Activated CD4-positive, CD25-positive, alpha-beta regulatory T cell (primary cell): ENCODE data around the gene SEMA5A.

Source experiments
- DNase-seq, 4 experiments: peaks; one replicate each; lab custom pipeline; 2025; lab: John Stamatoyannopoulos, UW

Gene SEMA5A

GRCh38 chr5:9202636-9203035 is 343.2 kb downstream of the SEMA5A start:
- no peak for DNase-seq

DNA sequence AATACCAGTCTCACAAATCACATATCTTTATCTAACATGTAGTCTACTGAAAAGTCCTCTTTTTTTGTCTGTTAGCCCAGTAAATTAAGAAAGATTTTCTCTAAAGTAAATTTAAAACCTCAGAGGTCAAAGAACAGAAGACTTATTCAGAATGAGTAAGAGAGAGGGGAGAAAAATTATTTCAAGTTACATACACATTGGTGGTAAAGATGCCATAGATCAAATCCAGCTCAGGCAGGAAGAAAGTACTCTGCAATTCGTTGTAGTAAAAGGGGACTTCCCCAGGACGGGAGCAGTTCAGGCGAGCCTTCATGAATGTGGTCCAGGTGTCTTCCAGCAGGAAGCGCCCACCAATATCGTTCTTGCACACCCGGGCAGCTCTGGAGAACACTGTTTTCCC is 344.1 kb downstream of the SEMA5A start:
- DNase-seq, result no peak

DNA sequence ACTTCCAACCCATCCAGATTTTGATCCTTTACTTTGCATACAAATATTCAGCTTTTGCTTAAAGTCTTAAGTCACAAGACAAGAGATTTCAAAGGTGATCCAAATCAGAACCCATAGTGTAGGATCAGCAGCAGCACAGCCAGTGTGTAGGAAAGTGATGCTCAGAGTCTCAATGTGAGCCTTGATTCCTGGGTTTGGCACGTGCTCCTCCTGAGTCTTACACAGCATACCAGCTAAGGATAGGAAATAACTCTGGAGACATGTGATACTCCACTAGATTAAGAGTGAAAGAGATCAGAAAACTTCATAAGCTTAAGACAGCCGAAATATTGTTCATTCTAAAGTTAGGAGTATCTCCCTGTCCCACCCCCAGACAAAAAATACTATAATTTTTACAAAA is 344.9 kb downstream of the SEMA5A start:
- no peak for DNase-seq

DNA sequence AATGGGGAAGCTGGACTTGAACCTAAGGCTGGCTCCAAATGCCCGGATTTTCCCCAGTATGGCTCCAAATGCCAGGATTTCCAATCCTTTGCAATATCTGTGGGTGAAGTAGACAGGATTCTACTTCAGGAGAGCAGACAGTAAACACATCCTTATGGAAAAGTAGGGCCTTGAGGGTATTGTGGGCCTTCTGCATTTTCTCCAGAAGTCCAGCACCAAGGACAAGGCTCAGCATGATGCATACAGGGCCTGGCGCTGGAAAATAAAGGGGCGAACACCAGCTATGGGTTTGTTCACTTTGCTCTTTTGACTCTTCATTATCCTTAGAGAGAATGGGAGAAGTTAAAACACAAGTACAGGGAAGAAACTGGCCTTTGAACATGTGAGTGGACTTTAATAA is 347.5 kb downstream of the SEMA5A start:
- DNase-seq, result no peak

GRCh38 chr5:9197881-9198260 is 348.0 kb downstream of the SEMA5A start:
- DNase-seq, result no peak

DNA sequence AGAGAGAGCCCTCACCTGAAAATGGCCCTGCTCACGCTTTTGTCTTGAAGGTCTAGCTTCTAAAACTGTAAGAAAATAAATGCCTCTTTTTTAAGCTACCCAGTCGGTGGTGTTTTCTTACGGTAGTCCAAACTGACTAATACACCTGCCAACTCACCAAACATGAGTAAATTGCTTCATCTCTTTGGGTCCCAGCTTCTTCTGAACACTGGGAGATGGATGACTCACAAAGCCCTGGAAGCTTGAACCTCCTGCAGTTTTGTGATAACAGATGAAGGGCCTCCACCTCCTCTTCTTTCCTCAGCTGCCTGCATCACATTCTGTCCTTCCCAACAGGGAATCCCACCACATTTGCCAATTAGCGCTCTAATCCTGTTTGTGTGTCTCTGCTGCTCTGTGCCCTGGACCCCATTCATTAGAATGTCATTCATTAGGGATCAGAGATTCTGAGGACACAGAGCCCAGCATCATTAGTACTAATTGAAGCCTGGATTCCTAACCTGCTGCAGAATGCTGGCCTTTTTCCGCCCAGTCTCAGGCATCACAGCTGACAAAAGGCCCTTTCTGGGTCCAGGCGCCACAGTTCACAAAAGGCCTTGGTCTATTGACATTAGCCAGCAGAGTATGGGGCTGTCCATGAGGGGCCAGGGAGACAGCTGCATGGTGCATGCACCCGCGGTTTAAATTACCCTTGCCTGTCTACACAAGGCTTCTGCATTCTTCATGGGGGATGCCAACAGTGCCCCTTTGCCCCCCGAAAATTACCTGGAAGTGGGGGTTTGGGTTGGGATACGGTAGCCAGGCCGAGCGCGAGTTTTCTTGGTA is 349.3 kb downstream of the SEMA5A start:
- no peak for DNase-seq

DNA sequence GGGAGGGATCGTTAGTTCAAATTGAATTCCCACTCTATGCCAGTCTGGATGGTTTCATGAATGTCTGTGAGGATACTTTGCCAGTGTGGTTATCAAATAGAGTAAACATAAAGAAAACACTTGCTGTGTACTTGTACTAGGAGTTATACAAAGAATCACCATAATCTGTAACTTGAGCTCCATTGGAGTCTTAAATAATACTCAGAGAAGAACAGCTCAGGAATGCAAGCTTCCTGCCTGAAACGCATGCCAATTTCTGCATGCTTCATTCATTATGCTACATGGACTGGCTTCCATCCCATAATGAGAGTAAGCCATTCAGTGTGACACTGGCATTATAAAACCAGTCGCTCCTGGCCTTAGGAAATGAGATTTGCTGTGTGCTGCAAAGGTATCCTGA is 351.4 kb downstream of the SEMA5A start:
- DNase-seq, result no peak

GRCh38 chr5:9192266-9192665 is 353.6 kb downstream of the SEMA5A start:
- no peak for DNase-seq

GRCh38 chr5:9189681-9190080 is 356.2 kb downstream of the SEMA5A start:
- no peak for DNase-seq

DNA sequence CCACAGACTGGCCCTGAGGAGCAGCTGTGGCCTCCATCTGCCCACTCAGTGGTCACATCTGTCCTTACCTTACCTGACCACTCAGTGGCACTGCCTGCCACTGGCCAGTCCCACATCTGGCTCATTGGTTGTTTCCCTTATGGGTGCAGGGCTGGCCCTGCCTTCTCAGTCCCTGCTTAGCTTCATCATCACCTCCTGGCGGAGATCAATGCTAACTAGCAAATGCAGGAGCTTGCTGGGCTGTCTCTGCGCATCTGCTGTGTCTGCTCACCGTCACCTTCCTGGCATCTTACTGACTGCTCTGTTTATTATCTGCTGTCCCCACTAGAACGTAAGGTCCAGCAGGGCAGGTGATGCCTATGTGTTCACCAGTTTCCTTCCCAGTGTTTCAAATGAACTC is 356.9 kb downstream of the SEMA5A start:
- DNase-seq, result no peak

DNA sequence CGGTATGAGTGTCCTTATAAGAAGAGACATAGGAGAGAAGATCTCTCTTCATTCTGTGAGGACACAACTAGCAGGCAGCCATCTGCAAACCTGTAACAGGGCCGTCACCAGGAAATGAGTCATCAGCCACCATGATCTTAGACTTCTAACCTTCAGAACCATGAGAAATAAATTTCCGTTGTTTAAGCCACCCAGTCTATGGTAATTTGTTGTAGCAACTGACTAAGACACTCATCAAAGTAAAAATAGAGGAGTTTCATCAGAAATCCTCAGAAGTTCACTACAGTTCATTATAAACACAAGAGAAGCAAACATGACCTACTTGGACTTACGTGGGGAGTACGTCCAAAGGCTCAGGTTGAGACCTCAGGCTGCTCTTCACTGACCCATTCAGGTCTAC is 357.7 kb downstream of the SEMA5A start:
- DNase-seq, result no peak

GRCh38 chr5:9187614-9188013 is 358.3 kb downstream of the SEMA5A start:
- DNase-seq, result no peak

- DNase-seq, result no peak
Measured at GRCh38 chr5:9186069-9186468, 359.8 kb downstream of the SEMA5A start.

DNA sequence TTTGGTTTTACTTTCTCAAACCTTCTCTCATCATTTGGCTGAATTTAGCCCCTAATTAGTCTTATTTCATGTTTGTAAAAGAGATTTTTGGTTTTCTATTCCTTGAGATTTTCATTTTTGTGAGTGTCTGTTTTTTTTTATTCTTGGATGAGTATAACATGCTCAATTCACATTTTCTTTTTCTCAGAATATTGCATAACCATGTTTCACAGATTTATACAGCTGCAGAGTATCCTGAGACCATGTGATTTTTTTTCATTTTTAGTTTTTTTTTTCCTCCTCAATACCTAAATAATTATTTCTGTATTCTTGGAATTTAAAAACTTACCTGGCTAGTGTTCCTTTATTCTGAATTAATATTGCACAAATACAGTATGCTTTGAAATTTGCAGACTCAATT is 361.9 kb downstream of the SEMA5A start:
- DNase-seq, result no peak

DNA sequence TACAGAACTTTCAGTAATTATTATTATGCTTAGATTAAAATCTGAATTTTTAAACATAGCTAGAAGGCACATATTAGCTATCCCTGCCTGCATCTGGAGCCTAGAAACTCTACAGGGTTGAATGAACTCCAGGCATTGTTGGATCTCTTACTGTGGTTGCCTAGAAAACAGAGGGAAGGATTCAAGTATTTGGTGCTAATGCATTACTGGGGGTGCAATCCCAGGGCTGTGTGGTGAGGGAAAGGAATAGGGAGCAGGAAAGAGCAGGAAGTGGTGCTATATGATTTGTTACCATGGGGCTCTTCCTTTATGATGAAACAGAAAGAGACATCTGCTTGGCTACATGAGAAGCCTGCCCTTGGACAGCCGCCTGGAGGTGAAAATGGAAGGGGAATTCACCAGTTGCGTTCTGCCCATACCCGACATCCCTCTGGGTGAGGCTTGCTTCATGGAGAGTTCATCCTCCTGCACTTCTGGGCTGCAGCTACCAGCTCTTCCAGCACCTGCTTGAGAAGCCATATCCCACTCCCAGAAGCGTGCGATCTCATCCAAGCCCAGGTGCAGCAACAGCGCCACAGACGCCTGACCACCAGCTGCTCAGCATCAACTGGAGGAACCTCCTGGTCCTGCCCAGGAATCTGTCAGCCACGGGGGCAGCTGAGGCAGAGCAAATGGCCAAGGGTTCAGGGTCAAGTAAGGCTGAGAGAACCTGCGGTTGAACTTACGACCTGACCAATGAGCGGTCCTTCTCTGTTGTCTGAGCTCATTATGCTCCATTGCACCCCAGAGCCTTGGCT is 362.8 kb downstream of the SEMA5A start:
- no peak for DNase-seq

- DNase-seq, result no peak
Measured at GRCh38 chr5:9176641-9177040, 369.2 kb downstream of the SEMA5A start.

DNA sequence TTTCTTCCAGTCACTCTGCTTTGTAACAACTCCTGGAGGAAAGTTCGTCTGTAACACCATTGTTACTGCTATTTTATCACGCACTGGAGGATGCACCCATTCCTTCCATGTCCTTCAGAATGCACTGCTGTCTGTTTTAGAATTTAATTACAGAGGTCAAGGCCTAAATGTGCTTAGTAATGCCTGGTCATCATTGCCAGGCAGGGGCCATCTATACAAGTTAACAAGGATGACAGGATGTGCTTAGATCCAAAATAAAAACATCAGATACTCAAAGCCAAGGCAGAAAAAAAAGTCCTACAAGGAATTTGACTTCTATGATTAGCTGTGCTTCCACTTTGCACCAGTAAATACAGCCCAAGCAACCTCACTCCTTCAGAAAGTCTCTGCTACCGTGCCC is 371.4 kb downstream of the SEMA5A start:
- no peak for DNase-seq

DNA sequence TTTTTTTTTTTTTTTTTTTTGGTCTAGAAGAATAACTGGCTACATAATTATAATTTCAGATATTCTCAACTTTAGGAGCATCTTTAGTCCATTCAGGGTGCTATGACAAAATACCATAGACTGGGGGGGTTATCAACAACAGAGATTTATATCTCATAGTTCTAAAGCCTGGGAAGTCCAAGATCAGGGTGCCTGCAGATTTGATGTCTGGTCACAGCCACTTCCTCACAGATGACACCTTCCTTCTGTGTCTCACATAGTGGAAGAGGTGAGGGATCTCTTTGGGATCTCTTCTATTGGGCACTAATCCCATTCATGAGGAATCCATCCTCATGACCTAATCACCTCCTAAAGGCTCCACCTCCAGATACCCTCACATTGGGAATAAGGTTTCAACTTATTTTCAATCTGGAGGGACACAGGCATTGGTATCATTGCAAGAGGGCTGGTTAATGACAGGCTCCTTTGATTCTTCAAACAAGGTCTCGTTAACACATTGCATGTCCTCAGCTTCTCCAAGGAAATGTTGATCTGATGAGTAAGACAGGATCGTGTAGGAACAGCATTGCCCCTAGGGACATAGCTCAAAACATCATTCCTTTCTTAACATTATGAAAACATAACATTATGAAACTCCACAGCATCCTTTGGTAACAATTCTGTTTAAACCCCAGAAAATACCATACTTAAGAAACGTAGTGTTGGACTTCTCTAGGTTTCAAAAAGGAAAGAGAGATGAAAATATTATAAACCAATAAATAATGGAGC is 372.4 kb downstream of the SEMA5A start:
- no peak for DNase-seq

- DNase-seq, result no peak
Measured at GRCh38 chr5:9170026-9170425, 375.8 kb downstream of the SEMA5A start.

DNA sequence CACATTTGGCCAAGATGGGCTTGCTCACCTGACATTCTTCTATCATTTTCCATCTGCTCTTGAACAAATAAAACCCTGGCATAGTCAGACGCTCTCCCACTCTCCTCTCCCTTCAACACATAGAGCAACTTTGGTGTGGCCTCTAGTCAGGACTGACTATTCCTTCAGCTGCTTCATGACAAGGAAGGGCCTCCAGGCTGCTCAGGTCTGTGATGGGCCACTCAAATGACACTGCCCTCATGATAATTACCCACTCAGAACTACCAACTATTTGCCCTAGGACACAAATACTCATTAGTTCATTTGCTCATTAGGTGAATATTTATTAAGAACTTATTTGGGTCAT is 376.3 kb downstream of the SEMA5A start:
- DNase-seq, result no peak

DNA sequence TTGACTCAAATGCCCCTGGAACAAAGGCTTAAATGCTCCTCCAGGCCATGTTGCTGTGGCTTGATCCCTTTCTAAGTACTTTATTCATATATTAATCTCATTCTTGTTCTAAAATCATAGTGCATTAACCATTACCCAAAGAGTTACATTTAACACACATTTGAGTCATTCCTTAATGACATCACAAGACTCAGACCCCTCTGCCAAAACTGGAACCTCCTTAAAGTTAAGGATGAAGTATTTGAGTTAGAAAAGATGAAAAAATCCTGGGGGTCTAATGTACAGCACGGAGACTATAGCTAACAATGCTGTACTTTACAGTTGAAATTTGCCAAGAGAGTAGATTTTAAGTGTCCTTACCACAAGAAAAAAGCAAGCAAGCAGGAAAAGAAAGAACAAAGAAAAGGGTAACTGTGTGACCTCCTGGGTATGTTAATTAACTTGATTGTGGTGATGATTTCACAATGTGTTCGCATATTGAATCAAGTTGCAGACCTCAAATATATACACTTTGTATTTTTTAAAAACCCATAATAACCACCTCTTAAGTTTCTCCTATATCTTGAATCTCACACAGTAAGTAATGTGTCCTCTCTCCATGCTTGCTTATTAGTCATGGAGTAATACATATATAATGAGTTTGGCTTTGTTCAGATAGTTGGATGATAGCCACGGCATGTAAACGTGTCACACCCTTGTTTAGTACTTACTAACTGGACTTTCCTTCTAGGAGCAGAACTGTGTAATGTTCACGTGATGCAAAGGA is 376.9 kb downstream of the SEMA5A start:
- no peak for DNase-seq
